ENCODE results near the gene TBL3.

Gene TBL3

GRCh38 chr16:2015117-2015946, 43.5 kb downstream of the TBL3 start:
- TF ChIP-seq TAF1 (IDR thresholded peaks at IDR 0.05; ENCODE audit: borderline replicate concordance, insufficient read depth, low read length) (no peak), FOXP2 (optimal IDR thresholded peaks at IDR 0.05; ENCODE audit: borderline replicate concordance, extremely low read depth, extremely low read length, insufficient read depth) (no peak), POLR2AphosphoS5 (IDR thresholded peaks at IDR 0.05; ENCODE audit: low read depth, low read length) (no peak), REST (IDR thresholded peaks at IDR 0.05; ENCODE audit: insufficient read depth in 1 of 2, low read depth in 2 of 2, low read length in 2 of 2) (no peak), SIN3A (IDR thresholded peaks at IDR 0.05; ENCODE audit: borderline replicate concordance, insufficient read depth, low read length) (no peak)

- TF ChIP-seq POLR2AphosphoS5 (IDR thresholded peaks at IDR 0.05; ENCODE audit: low read depth, low read length) (no peak), REST (IDR thresholded peaks at IDR 0.05; ENCODE audit: insufficient read depth in 1 of 2, low read depth in 2 of 2, low read length in 2 of 2) (no peak), SIN3A (IDR thresholded peaks at IDR 0.05; ENCODE audit: borderline replicate concordance, insufficient read depth, low read length) (no peak), FOXP2 (optimal IDR thresholded peaks at IDR 0.05; ENCODE audit: borderline replicate concordance, extremely low read depth, extremely low read length, insufficient read depth) (no peak), TAF1 (IDR thresholded peaks at IDR 0.05; ENCODE audit: borderline replicate concordance, insufficient read depth, low read length) (no peak)
Observed at GRCh38 chr16:2015947-2016208, 44.0 kb downstream of the TBL3 start.

- TF ChIP-seq REST (IDR thresholded peaks at IDR 0.05; ENCODE audit: insufficient read depth in 1 of 2, low read depth in 2 of 2, low read length in 2 of 2) (no peak), TAF1 (IDR thresholded peaks at IDR 0.05; ENCODE audit: borderline replicate concordance, insufficient read depth, low read length) (no peak), SIN3A (IDR thresholded peaks at IDR 0.05; ENCODE audit: borderline replicate concordance, insufficient read depth, low read length) (no peak), FOXP2 (optimal IDR thresholded peaks at IDR 0.05; ENCODE audit: borderline replicate concordance, extremely low read depth, extremely low read length, insufficient read depth) (no peak), POLR2AphosphoS5 (IDR thresholded peaks at IDR 0.05; ENCODE audit: low read depth, low read length) (no peak)
Observed at GRCh38 chr16:2016407-2016922, 44.6 kb downstream of the TBL3 start.

- no peak for TF ChIP-seq SIN3A (IDR thresholded peaks at IDR 0.05; ENCODE audit: borderline replicate concordance, insufficient read depth, low read length)
- no peak for TF ChIP-seq FOXP2 (optimal IDR thresholded peaks at IDR 0.05; ENCODE audit: borderline replicate concordance, extremely low read depth, extremely low read length, insufficient read depth)
- TF ChIP-seq TAF1 (IDR thresholded peaks at IDR 0.05; ENCODE audit: borderline replicate concordance, insufficient read depth, low read length): no peak
- no peak for TF ChIP-seq REST (IDR thresholded peaks at IDR 0.05; ENCODE audit: insufficient read depth in 1 of 2, low read depth in 2 of 2, low read length in 2 of 2)
- TF ChIP-seq POLR2AphosphoS5 (IDR thresholded peaks at IDR 0.05; ENCODE audit: low read depth, low read length): no peak
Observed at GRCh38 chr16:2019518-2019920, 47.7 kb downstream of the TBL3 start, which contains the start of gene NPW. TSS of gene NPW (plus strand) at chr16:2019785.
